OCI-LY7 (cell line): Measurements from ENCODE around the gene C1orf210. TPM values are rescaled to one million over a fixed set of nuclear protein-coding genes. Genes with fewer than 3 reads are reported as not detected.

Source experiments
- BruUV-seq: library from RNA; stranded (reverse); fragments of 400-500 nt; replicated peaks from 2 replicates; lab custom pipeline; 2021; lab: Mats Ljungman, UMichigan
- CTCF ChIA-PET: fragments of 300-600 bp; sonication (Branson Sonifier 250); formaldehyde crosslinking; loops from one replicate; lab custom pipeline; 2022; ENCODE audit warnings: antibody characterized with exemption; ENCODE audit not compliant: unreplicated experiment; lab: Charles Lee
- POLR2A ChIA-PET: fragments of 300-600 bp; sonication (Branson Sonifier 250); formaldehyde crosslinking; loops from one replicate; lab custom pipeline; 2022; ENCODE audit warnings: antibody characterized with exemption; lab: Charles Lee
- DNase-seq: peaks from one replicate; pipeline ENCODE4 v3.0.0-alpha.2; 2015; ENCODE audit warnings: low spot score
- H2AFZ ChIP-seq: fragments of 200-600 bp; sonication (generic), shearing (Covaris generic); 2 replicates; pipeline ENCODE4 v1.6.1; 2014; ENCODE audit warnings: mild to moderate bottlenecking, antibody characterized with exemption, low read length, moderate library complexity
- H3K27ac ChIP-seq: fragments of 200-600 bp; sonication (generic); 2 replicates; pipeline ENCODE4 v1.5.1; 2014; ENCODE audit warnings: mixed run types, low read depth, mild to moderate bottlenecking, moderate library complexity, low read length, inconsistent platforms; ENCODE audit not compliant: poor library complexity, severe bottlenecking
- H3K36me3 ChIP-seq: fragments of 200-600 bp; sonication (generic); 2 replicates; pipeline ENCODE4 v1.6.1; 2014; ENCODE audit warnings: mild to moderate bottlenecking, antibody characterized with exemption, low read length, moderate library complexity, mixed read lengths; ENCODE audit not compliant: insufficient read depth
- H3K4me1 ChIP-seq: fragments of 200-600 bp; sonication (generic); 2 replicates; pipeline ENCODE4 v1.5.1; 2014; ENCODE audit warnings: mild to moderate bottlenecking, low read length; ENCODE audit not compliant: insufficient read depth, poor library complexity, severe bottlenecking
- H3K4me2 ChIP-seq: fragments of 200-600 bp; sonication (generic); 2 replicates; pipeline ENCODE4 v1.6.1; 2014; ENCODE audit warnings: mild to moderate bottlenecking, low read length
- H3K4me3 ChIP-seq: fragments of 200-600 bp; sonication (generic); 2 replicates; pipeline ENCODE4 v1.5.1; 2014; ENCODE audit warnings: mild to moderate bottlenecking, low read depth, low read length; ENCODE audit not compliant: poor library complexity, severe bottlenecking
- H3K79me2 ChIP-seq: fragments of 200-600 bp; sonication (generic); 2 replicates; pipeline ENCODE4 v1.6.1; 2016; ENCODE audit warnings: low read depth, mild to moderate bottlenecking, low read length, moderate library complexity, mixed read lengths; ENCODE audit not compliant: insufficient read depth
- H3K9me2 ChIP-seq: fragments of 200-600 bp; sonication (generic); 2 replicates; pipeline ENCODE4 v1.6.1; 2016; ENCODE audit warnings: mild to moderate bottlenecking, low read length, mixed read lengths; ENCODE audit not compliant: insufficient read depth
- H3K9me3 ChIP-seq: fragments of 200-600 bp; sonication (generic); 2 replicates; pipeline ENCODE4 v1.6.1; 2014; ENCODE audit warnings: mild to moderate bottlenecking, mixed run types, low read length, mixed read lengths
- H4K20me1 ChIP-seq: fragments of 200-600 bp; sonication (generic); 2 replicates; pipeline ENCODE4 v1.6.1; 2014; ENCODE audit warnings: mild to moderate bottlenecking, antibody characterized with exemption, low read length, moderate library complexity, mixed read lengths; ENCODE audit not compliant: insufficient read depth
- CTCF ChIP-seq: fragments of 200-600 bp; sonication (generic); conservative IDR thresholded peaks from 2 replicates; pipeline ENCODE4 v1.5.1; 2014; ENCODE audit warnings: mild to moderate bottlenecking, antibody characterized with exemption, low read length, moderate library complexity, mixed read lengths
- EZH2phosphoT487 ChIP-seq: fragments of 200-600 bp; sonication (generic); IDR thresholded peaks from 2 replicates; pipeline ENCODE4 v1.6.1; 2018; ENCODE audit warnings: low read depth, borderline replicate concordance, mild to moderate bottlenecking, mixed run types, antibody characterized with exemption, low read length, moderate library complexity, mixed read lengths
- intact Hi-C: fragments of 100-400 bp; cut with micrococcal nuclease; formaldehyde crosslinking; loops from one replicate; pipeline ENCODE4 v1.10.0; 2022; ENCODE audit not compliant: unreplicated experiment
- total RNA-seq, 2 experiments: library from RNA; depleted of rRNA in 1 of 2; stranded (reverse); fragments of >200 nt in 1 of 2; shearing (Covaris generic) in 1 of 2; gene quantifications; 2 replicates each; pipeline ENCODE4 v1.2.3, GENCODE V29; 2014 to 2022

Gene C1orf210
- total RNA-seq, 2 experiments from 2014 or later, result not detected

GRCh38 chr1:43322506-43322905 is 37.1 kb upstream of the C1orf210 start:
- POLR2A ChIA-PET, result no interaction called here
- H2AFZ ChIP-seq, result no peak overlapping the region
- no peak overlapping the region for H3K4me3 ChIP-seq
- no peaks in the 10 kb centered on the region for H3K9me2 ChIP-seq
- TF ChIP-seq EZH2phosphoT487 (no peak), CTCF (no peak)
- H4K20me1 ChIP-seq, result no peaks in the 10 kb centered on the region
- intact Hi-C loops, result no loop called here
- H3K27ac ChIP-seq, result no peak overlapping the region
- peaks cover 4% of the 10 kb centered on the region for H3K4me1 ChIP-seq
- H3K79me2 ChIP-seq, result no peaks in the 10 kb centered on the region
- H3K9me3 ChIP-seq, result peaks cover 15% of the 10 kb centered on the region
- H3K36me3 ChIP-seq, result no peaks in the 10 kb centered on the region
- no TSS peak for BruUV-seq
- no peak overlapping the region for H3K4me2 ChIP-seq
- CTCF ChIA-PET, result no interaction called here
- DNase-seq, result no peak

- no TSS peak for BruUV-seq
- Histone ChIP-seq H3K79me2 (no peaks in the 10 kb centered on the region), H3K9me2 (no peaks in the 10 kb centered on the region), H3K36me3 (no peaks in the 10 kb centered on the region), H3K9me3 (peaks cover 10% of the 10 kb centered on the region), H3K4me2 (no peak overlapping the region), H3K4me3 (no peak overlapping the region), H3K4me1 (peaks cover 4% of the 10 kb centered on the region), H4K20me1 (no peaks in the 10 kb centered on the region), H3K27ac (no peak overlapping the region), H2AFZ (no peak overlapping the region)
- TF ChIP-seq CTCF, result no peak
- no peak for TF ChIP-seq EZH2phosphoT487
- ChIA-PET POLR2A (interaction anchor here (0.7 kb wide), 1 partner anchor 188 kb away, joined by 4 read pairs; no protein-coding TSS in a partner anchor), CTCF (no interaction called here)
- DNase-seq, result no peak
- intact Hi-C loops, result no loop called here
These were observed 36.0 kb upstream of the C1orf210 start for GRCh38 chr1:43321331-43321891.

GRCh38 chr1:43319766-43320165 is 34.4 kb upstream of the C1orf210 start:
- no peak overlapping the region for H3K27ac ChIP-seq
- no TSS peak for BruUV-seq

More at GRCh38 chr1:43319766-43320165, 34.4 kb upstream of the C1orf210 start:
- POLR2A ChIA-PET, result no interaction called here
- no peaks in the 10 kb centered on the region for H3K9me3 ChIP-seq
- no peaks in the 10 kb centered on the region for H4K20me1 ChIP-seq
- CTCF ChIA-PET, result no interaction called here
- H3K4me2 ChIP-seq, result no peak overlapping the region
- peaks cover 4% of the 10 kb centered on the region for H3K4me1 ChIP-seq
- DNase-seq, result no peak
- intact Hi-C loops, result no loop called here
- no peak overlapping the region for H3K4me3 ChIP-seq
- no peak overlapping the region for H2AFZ ChIP-seq
- no peaks in the 10 kb centered on the region for H3K9me2 ChIP-seq
- no peaks in the 10 kb centered on the region for H3K36me3 ChIP-seq
- TF ChIP-seq EZH2phosphoT487 (no peak), CTCF (no peak)
- no peaks in the 10 kb centered on the region for H3K79me2 ChIP-seq
